Loucy (cell line): ENCODE data around the gene ZNF669.
"Not testable (repeated sequence)": the region's sequence is repeated elsewhere in the genome, so short reads cannot be mapped to it uniquely, and the experiment has no call there.

Experiments used
- H2AFZ ChIP-seq: fragments of 200-600 bp; sonication (generic); 2 replicates; pipeline ENCODE4 v1.6.0; 2016; ENCODE audit warnings: antibody characterized with exemption, mild to moderate bottlenecking, low read length, moderate library complexity
- H3F3A ChIP-seq: fragments of 200-600 bp; 2 replicates; pipeline ENCODE4 v1.6.0; 2016; ENCODE audit warnings: antibody characterized with exemption, low read depth, mild to moderate bottlenecking
- H3K27me3 ChIP-seq: fragments of 200-600 bp; sonication (generic); 2 replicates; pipeline ENCODE4 v1.6.1; 2014; ENCODE audit warnings: low read length, mild to moderate bottlenecking; ENCODE audit not compliant: insufficient read depth, poor library complexity, severe bottlenecking
- H3K36me3 ChIP-seq: fragments of 200-600 bp; sonication (generic); 2 replicates; pipeline ENCODE4 v1.6.1; 2016; ENCODE audit warnings: low read length; ENCODE audit not compliant: insufficient read depth
- H3K4me1 ChIP-seq: fragments of 200-600 bp; sonication (generic); 2 replicates; pipeline ENCODE4 v1.5.1; 2014; ENCODE audit warnings: low read length, mild to moderate bottlenecking; ENCODE audit not compliant: insufficient read depth, poor library complexity, severe bottlenecking
- H3K4me2 ChIP-seq: fragments of 200-600 bp; sonication (generic); 2 replicates; pipeline ENCODE4 v1.6.0; 2014; ENCODE audit warnings: antibody characterized with exemption, low read length, low read depth, mild to moderate bottlenecking; ENCODE audit not compliant: poor library complexity, severe bottlenecking
- H3K4me3 ChIP-seq: fragments of 200-600 bp; sonication (generic); 2 replicates; pipeline ENCODE4 v1.5.1; 2014; ENCODE audit warnings: low read length, mild to moderate bottlenecking, mixed read lengths; ENCODE audit not compliant: poor library complexity, severe bottlenecking
- H3K79me2 ChIP-seq: fragments of 200-600 bp; sonication (generic); 2 replicates; pipeline ENCODE4 v1.6.1; 2014; ENCODE audit warnings: low read length; ENCODE audit not compliant: insufficient read depth
- H3K9ac ChIP-seq: fragments of 200-600 bp; sonication (generic); 2 replicates; pipeline ENCODE4 v1.6.0; 2014; ENCODE audit warnings: mild to moderate bottlenecking, low read depth, low read length, moderate library complexity; ENCODE audit not compliant: poor library complexity, severe bottlenecking
- H3K9me2 ChIP-seq: fragments of 200-600 bp; sonication (generic); replicated peaks from 2 replicates; pipeline ENCODE4 v1.6.1; 2016; ENCODE audit warnings: low read depth, low read length, mixed read lengths
- H3K9me3 ChIP-seq: fragments of 200-600 bp; sonication (generic); 2 replicates; pipeline ENCODE4 v1.6.1; 2014; ENCODE audit warnings: mild to moderate bottlenecking, antibody characterized with exemption, low read length, low read depth; ENCODE audit not compliant: insufficient read depth
- H4K20me1 ChIP-seq: fragments of 200-600 bp; sonication (generic); 2 replicates; pipeline ENCODE4 v1.6.0; 2014; ENCODE audit warnings: antibody characterized with exemption, low read length, mild to moderate bottlenecking; ENCODE audit not compliant: insufficient read depth, poor library complexity, severe bottlenecking
- EZH2phosphoT487 ChIP-seq: fragments of 200-600 bp; IDR thresholded peaks from 2 replicates; pipeline ENCODE4 v1.6.1; 2018; ENCODE audit warnings: antibody characterized with exemption, mild to moderate bottlenecking, moderate library complexity, borderline replicate concordance
- TF ChIP-seq, protein P1 (sequence below): fragments of 200-600 bp; sonication (generic); conservative IDR thresholded peaks from 2 replicates; pipeline ENCODE4 v1.5.1; 2014; ENCODE audit warnings: mild to moderate bottlenecking, antibody characterized with exemption, low read length

ZNF669 gene

DNA sequence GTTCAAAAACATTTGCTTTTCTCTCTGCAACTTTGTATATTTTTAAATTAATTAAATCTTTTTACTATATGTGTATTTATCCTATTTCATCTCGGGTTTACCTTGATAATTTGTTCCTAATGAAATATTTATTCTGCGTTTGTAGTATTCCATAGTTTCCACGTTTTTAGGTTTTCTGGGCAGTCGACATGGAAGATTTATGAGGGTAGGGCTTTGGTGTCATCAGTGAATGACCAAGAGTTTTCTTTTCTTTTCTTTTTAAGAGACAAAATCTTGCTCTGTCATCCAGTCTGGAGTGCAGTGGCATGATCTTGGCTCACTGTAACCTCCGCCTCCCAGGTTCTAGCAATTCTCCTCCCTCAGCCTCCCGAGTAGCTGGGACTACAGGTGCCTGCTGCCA, 17.2 kb upstream of the ZNF669 start:
- Histone ChIP-seq H3K9me3 (no peaks in the 10 kb centered on the region), H2AFZ (no peak overlapping the region), H3K27me3 (no peaks in the 10 kb centered on the region), H3K4me1 (no peaks in the 10 kb centered on the region), H3K36me3 (no peaks in the 10 kb centered on the region), H3K79me2 (no peaks in the 10 kb centered on the region), H3K9ac (no peak overlapping the region), H3K9me2 (no peaks in the 10 kb centered on the region), H3K4me2 (no peak overlapping the region), H3F3A (no peaks in the 10 kb centered on the region), H4K20me1 (no peaks in the 10 kb centered on the region), H3K4me3 (no peak overlapping the region)
- TF ChIP-seq, protein P1, sequence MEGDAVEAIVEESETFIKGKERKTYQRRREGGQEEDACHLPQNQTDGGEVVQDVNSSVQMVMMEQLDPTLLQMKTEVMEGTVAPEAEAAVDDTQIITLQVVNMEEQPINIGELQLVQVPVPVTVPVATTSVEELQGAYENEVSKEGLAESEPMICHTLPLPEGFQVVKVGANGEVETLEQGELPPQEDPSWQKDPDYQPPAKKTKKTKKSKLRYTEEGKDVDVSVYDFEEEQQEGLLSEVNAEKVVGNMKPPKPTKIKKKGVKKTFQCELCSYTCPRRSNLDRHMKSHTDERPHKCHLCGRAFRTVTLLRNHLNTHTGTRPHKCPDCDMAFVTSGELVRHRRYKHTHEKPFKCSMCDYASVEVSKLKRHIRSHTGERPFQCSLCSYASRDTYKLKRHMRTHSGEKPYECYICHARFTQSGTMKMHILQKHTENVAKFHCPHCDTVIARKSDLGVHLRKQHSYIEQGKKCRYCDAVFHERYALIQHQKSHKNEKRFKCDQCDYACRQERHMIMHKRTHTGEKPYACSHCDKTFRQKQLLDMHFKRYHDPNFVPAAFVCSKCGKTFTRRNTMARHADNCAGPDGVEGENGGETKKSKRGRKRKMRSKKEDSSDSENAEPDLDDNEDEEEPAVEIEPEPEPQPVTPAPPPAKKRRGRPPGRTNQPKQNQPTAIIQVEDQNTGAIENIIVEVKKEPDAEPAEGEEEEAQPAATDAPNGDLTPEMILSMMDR, result no peak
- no peak for TF ChIP-seq EZH2phosphoT487

DNA sequence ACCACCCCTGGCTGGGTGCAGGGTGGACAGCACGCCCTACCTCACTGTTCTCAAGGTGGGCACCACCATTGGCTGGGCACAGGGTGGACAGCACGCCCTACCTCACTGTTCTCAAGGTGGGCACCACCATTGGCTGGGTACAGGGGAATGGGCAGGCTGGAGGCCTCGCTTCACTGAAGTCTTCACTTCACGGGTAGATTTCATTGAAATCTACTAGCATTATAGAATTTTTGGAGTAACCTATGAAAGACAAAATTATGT, 16.2 kb upstream of the ZNF669 start:
- not testable (repeated sequence) for H3F3A ChIP-seq, H3K4me2 ChIP-seq, H4K20me1 ChIP-seq, H3K27me3 ChIP-seq, H3K4me3 ChIP-seq, H3K4me1 ChIP-seq, H3K9me3 ChIP-seq, H3K9ac ChIP-seq, H2AFZ ChIP-seq, H3K79me2 ChIP-seq, H3K9me2 ChIP-seq, H3K36me3 ChIP-seq

- Histone ChIP-seq H3K4me1 (no peaks in the 10 kb centered on the region), H2AFZ (no peak overlapping the region)
Measured at GRCh38 chr1:247119600-247120407, 15.6 kb upstream of the ZNF669 start.

More at GRCh38 chr1:247119600-247120407, 15.6 kb upstream of the ZNF669 start:
- Histone ChIP-seq H3F3A (no peaks in the 10 kb centered on the region), H4K20me1 (no peaks in the 10 kb centered on the region), H3K9me2 (no peaks in the 10 kb centered on the region), H3K9me3 (no peaks in the 10 kb centered on the region), H3K9ac (no peak overlapping the region), H3K79me2 (no peaks in the 10 kb centered on the region), H3K4me2 (no peak overlapping the region), H3K27me3 (no peaks in the 10 kb centered on the region), H3K36me3 (no peaks in the 10 kb centered on the region), H3K4me3 (no peak overlapping the region)
- TF ChIP-seq, protein P1, result no peak
- no peak for TF ChIP-seq EZH2phosphoT487
